Psoas muscle (tissue), 8 donors: ENCODE measurements around the gene FOXN3. TPM values are rescaled to one million over a fixed set of nuclear protein-coding genes. Genes with fewer than 3 reads are reported as not detected.

Experiments
- ATAC-seq, 4 donors: fragments of 200-7000 bp; cut with Tn5 transposase; one replicate each; pipeline ENCODE4 v1.9.1; 2020; ENCODE audit warnings: moderate library complexity in 3 of 4, mild to moderate bottlenecking in 2 of 4
- DNase-seq, 2 donors: peaks; one replicate each; pipeline ENCODE4 v3.0.0-alpha.2; 2020
- H3K27ac ChIP-seq: fragments of 200-600 bp; one replicate; pipeline ENCODE4 v1.8.0; 2022
- H3K27me3 ChIP-seq, 3 donors: fragments of 200-600 bp in 1 of 3; one replicate each; pipeline versions ENCODE4 v1.6.1 to v1.8.0; 2013 to 2022; ENCODE audit warnings: low read length in 2 of 3, mild to moderate bottlenecking in 2 of 3, moderate library complexity in 1 of 3; ENCODE audit not compliant: insufficient read depth in 3 of 3
- H3K36me3 ChIP-seq, 2 donors: fragments of 200-600 bp in 1 of 2; one replicate each; pipeline versions ENCODE4 v1.6.1 to v1.8.0; 2013 to 2022; ENCODE audit warnings: low read depth in 1 of 2, mild to moderate bottlenecking in 1 of 2, moderate library complexity in 1 of 2; ENCODE audit not compliant: insufficient read depth in 1 of 2
- H3K4me1 ChIP-seq: fragments of 200-600 bp; one replicate; pipeline ENCODE4 v1.8.0; 2022
- H3K4me3 ChIP-seq: fragments of 200-600 bp; one replicate; pipeline ENCODE4 v1.8.0; 2022; ENCODE audit warnings: mild to moderate bottlenecking
- H3K9me3 ChIP-seq: fragments of 200-600 bp; one replicate; pipeline ENCODE4 v1.8.0; 2022
- CTCF ChIP-seq: fragments of 200-600 bp; IDR thresholded peaks from one replicate; pipeline ENCODE4 v1.8.0; 2022; ENCODE audit warnings: antibody characterized with exemption
- WGBS, 3 donors: extraction: QIAGEN DNeasy Blood & Tissue Kit; methylation state at CpG; one replicate each; pipeline versions ENCODE4 v1.1.6 to v1.1.7; 2013; 5-methylcytosine and 5-hydroxymethylcytosine counted together
- intact Hi-C, 2 donors: fragments of 100-400 bp; cut with DNase I; formaldehyde crosslinking; loops; one replicate each; pipeline versions ENCODE4 v1.11.0 to v1.14.2; 2022
- polyA plus RNA-seq, 3 donors: library from polyadenylated mRNA; stranded (reverse); fragments of 200-250 nt; gene quantifications; one replicate each; pipeline ENCODE4 v1.2.3, GENCODE V29; 2013
- total RNA-seq, 4 donors: library from RNA; stranded (reverse); fragmentation: NEBNext Ultra II Directional in 2 of 4; extraction: Animal tissue kit (Norgen Biotek cat#: 25700) in 2 of 4; gene quantifications; one replicate each; pipeline versions ENCODE4 v1.2.1 to v1.2.4, GENCODE V29; 2021 to 2023
- donor health status: healthy with polysubstance abuse.
- donor health status: DM: no; HTN: no; CAD: no; lungs with moderate emphysema.
- donor health status: Bipolar disorder and iron deficiency.
- donor health status: healthy.
- donor health status: DM: yes; HTN: yes; CAD: no.
- donor health status: DM: no; HTN: no; CAD: no.
- donor health status: DM: no; HTN: no; CAD: no.
- donor health status: DM: yes; HTN: yes; CAD: no.

The FOXN3 gene
- total and polyA plus RNA-seq, 7 donors: 10.1 to 123 (median 73.6) TPM

- H3K4me3 ChIP-seq: no peak overlapping the region
- no peak overlapping the region for H3K27ac ChIP-seq
- no peaks in the 10 kb centered on the region for H3K36me3 ChIP-seq
- H3K9me3 ChIP-seq: no peaks in the 10 kb centered on the region
- no peak for TF ChIP-seq CTCF
- intact Hi-C loops: no loop called here
- ATAC-seq (no peak), DNase-seq (no peak)
- H3K27me3 ChIP-seq: no peaks in the 10 kb centered on the region
- 83 to 89% (median 84%) methylated on average over 4 of the region's 4 CpGs for WGBS, 3 donors
- peaks cover 15% of the 10 kb centered on the region for H3K4me1 ChIP-seq
Measured at GRCh38 chr14:89197623-89198022, 219.4 kb downstream of the FOXN3 start.

GRCh38 chr14:89196545-89196944 lies 220.5 kb downstream of the FOXN3 start:
- peaks cover 10% of the 10 kb centered on the region for H3K4me1 ChIP-seq
- H3K9me3 ChIP-seq: no peaks in the 10 kb centered on the region
- ATAC-seq: no peak
- TF ChIP-seq CTCF: no peak
- no peak overlapping the region for H3K4me3 ChIP-seq
- WGBS, 3 donors: 90 to 99% (median 95%) methylated on average over 3 of the region's 3 CpGs
- no peak overlapping the region for H3K27ac ChIP-seq
- intact Hi-C loops: no loop called here
- DNase-seq: no peak
- H3K27me3 ChIP-seq: no peaks in the 10 kb centered on the region
- no peaks in the 10 kb centered on the region for H3K36me3 ChIP-seq

- H3K9me3 ChIP-seq: no peaks in the 10 kb centered on the region
- WGBS, 3 donors: 18 to 57% (median 45%) methylated on average over 1 of the region's 1 CpG
- peaks cover 6% of the 10 kb centered on the region for H3K4me1 ChIP-seq
- DNase-seq (no peak), ATAC-seq (no peak)
- no peak overlapping the region for H3K27ac ChIP-seq
- H3K36me3 ChIP-seq: no peaks in the 10 kb centered on the region
- no peak for TF ChIP-seq CTCF
- no peak overlapping the region for H3K4me3 ChIP-seq
- intact Hi-C loops: no loop called here
- H3K27me3 ChIP-seq: no peaks in the 10 kb centered on the region
Measured at GRCh38 chr14:89194376-89194775, 222.7 kb downstream of the FOXN3 start.

- peaks cover 21% of the 10 kb centered on the region for H3K4me1 ChIP-seq
- no peaks in the 10 kb centered on the region for H3K36me3 ChIP-seq
- no peaks in the 10 kb centered on the region for H3K27me3 ChIP-seq
- TF ChIP-seq CTCF: no peak
- ATAC-seq: no peak
- H3K9me3 ChIP-seq: no peaks in the 10 kb centered on the region
- H3K27ac ChIP-seq: no peak overlapping the region
- intact Hi-C loops: no loop called here
- H3K4me3 ChIP-seq: no peak overlapping the region
- 66 to 83% (median 72%) methylated on average over 11 of the region's 11 CpGs for WGBS, 3 donors
- DNase-seq: no peak
Measured at GRCh38 chr14:89190765-89191513, 226.1 kb downstream of the FOXN3 start.

- 85 to 87% (median 85%) methylated on average over 3 of the region's 3 CpGs for WGBS, 3 donors
- intact Hi-C loops: loop anchor here (5.0 to 10.0 kb wide), 3 partner anchors 226 to 429 kb away; partner anchors contain the start of gene FOXN3 (in 2 of the 2)
- H3K4me3 ChIP-seq: no peak overlapping the region
- H3K27ac ChIP-seq: no peak overlapping the region
- no peaks in the 10 kb centered on the region for H3K36me3 ChIP-seq
- DNase-seq (no peak), ATAC-seq (no peak)
- peaks cover 45% of the 10 kb centered on the region for H3K4me1 ChIP-seq
- no peak for TF ChIP-seq CTCF
- no peaks in the 10 kb centered on the region for H3K9me3 ChIP-seq
- H3K27me3 ChIP-seq: no peaks in the 10 kb centered on the region
Measured at GRCh38 chr14:89188492-89188891, 228.5 kb downstream of the FOXN3 start.
